ENCODE measurements around the gene SEC24B. TPM values are rescaled to one million over a fixed set of nuclear protein-coding genes. Genes with fewer than 3 reads are reported as not detected.

The SEC24B gene
- 10 to 100 TPM; 25.8 to 26.0 TPM for total RNA-seq

DNA sequence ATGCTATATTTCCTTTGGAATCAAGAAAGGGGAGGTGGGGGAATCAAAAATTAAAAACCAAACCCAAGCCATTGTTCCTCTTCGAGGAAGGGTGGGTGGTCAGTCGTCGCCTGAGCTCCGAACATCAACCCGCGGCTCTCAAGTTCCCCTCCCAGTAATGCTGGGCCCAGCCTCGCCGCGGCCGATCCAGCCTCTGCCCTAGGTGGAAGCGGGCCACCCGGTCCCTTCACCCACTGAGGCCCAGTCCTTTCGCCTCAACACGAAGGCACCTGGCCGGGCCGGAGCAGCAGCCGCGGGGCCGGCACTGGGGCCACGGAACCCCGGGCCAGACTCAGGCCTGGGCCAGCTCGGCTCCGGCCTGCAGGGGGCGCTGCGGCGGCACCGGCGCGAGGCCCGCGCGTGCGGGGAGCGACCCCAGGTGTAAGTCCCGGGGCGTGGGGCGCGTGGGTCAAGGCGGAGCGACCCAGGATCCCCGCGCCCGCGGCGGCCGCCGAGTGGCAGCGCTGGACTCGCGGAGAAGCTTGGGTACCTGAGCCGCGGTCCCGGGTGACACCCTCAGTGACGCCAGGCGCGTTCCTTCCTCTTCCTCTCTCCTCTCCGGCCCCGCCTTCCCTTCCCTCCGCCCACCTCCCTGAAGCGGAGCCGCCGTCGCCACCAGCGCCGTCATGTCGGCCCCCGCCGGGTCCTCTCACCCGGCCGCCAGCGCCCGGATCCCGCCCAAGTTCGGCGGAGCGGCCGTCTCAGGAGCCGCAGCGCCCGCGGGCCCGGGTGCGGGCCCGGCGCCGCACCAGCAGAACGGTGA, at the start of gene SEC24B:
Gene SEC24B, plus strand, starts transcription at position 611 of the 802 bp plus-strand sequence. Its CDS starts 55 bp downstream, at position 666.
- peak; percentile 87 for ATAC-seq
- DNase-seq, result peak; percentile 92
- intact Hi-C loops (cut with micrococcal nuclease), result loop anchor here (5.0 kb wide), 1 partner anchor 139 kb away; no protein-coding TSS in a partner anchor
- Mint-ChIP-seq H3K27ac (peak within 1 kb of the TSS; percentile 92), H3K4me3 (peak within 1 kb of the TSS; percentile 87), H3K4me1 (ENCODE audit: low read depth) (peaks cover 53% of the 10 kb centered on the region), H3K27me3 (no peaks in the 10 kb centered on the region), H3K36me3 (ENCODE audit: low read depth) (peaks cover 2% of the 10 kb centered on the region), H3K9me3 (no peaks in the 10 kb centered on the region)
- TF ChIP-seq, protein P1, sequence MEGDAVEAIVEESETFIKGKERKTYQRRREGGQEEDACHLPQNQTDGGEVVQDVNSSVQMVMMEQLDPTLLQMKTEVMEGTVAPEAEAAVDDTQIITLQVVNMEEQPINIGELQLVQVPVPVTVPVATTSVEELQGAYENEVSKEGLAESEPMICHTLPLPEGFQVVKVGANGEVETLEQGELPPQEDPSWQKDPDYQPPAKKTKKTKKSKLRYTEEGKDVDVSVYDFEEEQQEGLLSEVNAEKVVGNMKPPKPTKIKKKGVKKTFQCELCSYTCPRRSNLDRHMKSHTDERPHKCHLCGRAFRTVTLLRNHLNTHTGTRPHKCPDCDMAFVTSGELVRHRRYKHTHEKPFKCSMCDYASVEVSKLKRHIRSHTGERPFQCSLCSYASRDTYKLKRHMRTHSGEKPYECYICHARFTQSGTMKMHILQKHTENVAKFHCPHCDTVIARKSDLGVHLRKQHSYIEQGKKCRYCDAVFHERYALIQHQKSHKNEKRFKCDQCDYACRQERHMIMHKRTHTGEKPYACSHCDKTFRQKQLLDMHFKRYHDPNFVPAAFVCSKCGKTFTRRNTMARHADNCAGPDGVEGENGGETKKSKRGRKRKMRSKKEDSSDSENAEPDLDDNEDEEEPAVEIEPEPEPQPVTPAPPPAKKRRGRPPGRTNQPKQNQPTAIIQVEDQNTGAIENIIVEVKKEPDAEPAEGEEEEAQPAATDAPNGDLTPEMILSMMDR (IDR thresholded peaks at IDR 0.05), result peak; percentile 92
- ChIA-PET POLR2A (interaction anchor here (1.6 to 2.2 kb wide), 2 partner anchors 126 to 389 kb away, joined by 3 to 10 read pairs; partner anchors contain the start of gene MCUB), CTCF (interaction anchor here (0.6 to 2.4 kb wide), 38 partner anchors 10 to 545 kb away, joined by 3 to 14 read pairs (median 4); partner anchors contain the start of gene MCUB)

GRCh38 chr4:109383823-109384222, 49.8 kb upstream of the SEC24B start:
- no peaks in the 10 kb centered on the region for H3K36me3 Mint-ChIP-seq (ENCODE audit: low read depth)
- H3K4me3 Mint-ChIP-seq, result no peak overlapping the region
- POLR2A ChIA-PET, result no interaction called here
- no peak for ATAC-seq
- peaks cover 4% of the 10 kb centered on the region for H3K27me3 Mint-ChIP-seq
- H3K4me1 Mint-ChIP-seq (ENCODE audit: low read depth), result no peaks in the 10 kb centered on the region
- TF ChIP-seq, protein P1 (IDR thresholded peaks at IDR 0.05), result no peak
- no peak overlapping the region for H3K27ac Mint-ChIP-seq
- no peak for DNase-seq
- intact Hi-C loops (cut with micrococcal nuclease), result no loop called here
- no peaks in the 10 kb centered on the region for H3K9me3 Mint-ChIP-seq
- CTCF ChIA-PET, result interaction anchor here (1.3 kb wide), 1 partner anchor 19 kb away, joined by 3 read pairs; no protein-coding TSS in a partner anchor

DNA sequence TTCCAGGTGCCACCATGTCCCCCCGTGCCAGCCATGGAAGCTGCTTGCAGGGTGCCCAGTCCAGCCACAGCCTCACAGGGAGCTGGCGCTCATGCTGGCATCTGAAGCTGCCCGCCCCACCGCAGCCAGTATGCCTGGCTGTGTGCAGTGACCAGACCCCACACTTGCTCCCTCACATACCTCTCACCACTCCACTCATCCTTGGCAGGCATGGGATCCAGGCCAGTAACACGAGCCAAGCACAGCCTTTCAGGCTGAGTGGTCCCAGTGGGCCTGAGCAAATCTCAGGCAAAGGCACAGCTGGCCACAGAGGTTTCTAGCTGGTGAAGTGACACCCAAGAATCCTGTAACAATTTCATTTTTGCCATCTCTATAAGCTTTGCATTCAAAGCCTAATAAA, 48.4 kb upstream of the SEC24B start:
- CTCF ChIA-PET, result interaction anchor here (1.2 kb wide), 1 partner anchor 21 kb away, joined by 4 read pairs; no protein-coding TSS in a partner anchor
- no peak for DNase-seq
- intact Hi-C loops (cut with micrococcal nuclease), result no loop called here
- Mint-ChIP-seq H3K36me3 (ENCODE audit: low read depth) (no peaks in the 10 kb centered on the region), H3K4me3 (no peak overlapping the region), H3K27me3 (peaks cover 4% of the 10 kb centered on the region), H3K4me1 (ENCODE audit: low read depth) (no peaks in the 10 kb centered on the region), H3K27ac (no peak overlapping the region), H3K9me3 (no peaks in the 10 kb centered on the region)
- ATAC-seq, result no peak
- POLR2A ChIA-PET, result no interaction called here
- TF ChIP-seq, protein P1 (IDR thresholded peaks at IDR 0.05), result no peak

GRCh38 chr4:109389369-109390114, 44.1 kb upstream of the SEC24B start:
- no peaks in the 10 kb centered on the region for H3K4me1 Mint-ChIP-seq (ENCODE audit: low read depth)
- no peak overlapping the region for H3K27ac Mint-ChIP-seq
- TF ChIP-seq, protein P1 (IDR thresholded peaks at IDR 0.05), result no peak
- ChIA-PET CTCF (no interaction called here), POLR2A (no interaction called here)
- intact Hi-C loops (cut with micrococcal nuclease), result no loop called here
- no peaks in the 10 kb centered on the region for H3K36me3 Mint-ChIP-seq (ENCODE audit: low read depth)
- H3K9me3 Mint-ChIP-seq, result no peaks in the 10 kb centered on the region
- H3K4me3 Mint-ChIP-seq, result no peak overlapping the region
- peaks cover 2% of the 10 kb centered on the region for H3K27me3 Mint-ChIP-seq
- DNase-seq (no peak), ATAC-seq (no peak)
